ENCODE data around the gene P2RX4.
"Not testable (repeated sequence)": the region's sequence is repeated elsewhere in the genome, so short reads cannot be mapped to it uniquely, and the experiment has no call there.

The P2RX4 gene

GRCh38 chr12:121245951-121246350 is 36.0 kb downstream of the P2RX4 start:
- DNase-seq, result no peak

GRCh38 chr12:121246893-121247557 is 37.1 kb downstream of the P2RX4 start:
- DNase-seq, result no peak

- DNase-seq, result no peak
Measured at GRCh38 chr12:121248622-121249021, 38.7 kb downstream of the P2RX4 start.

- DNase-seq, result no peak
Measured at GRCh38 chr12:121250359-121250758, 40.4 kb downstream of the P2RX4 start.

DNA sequence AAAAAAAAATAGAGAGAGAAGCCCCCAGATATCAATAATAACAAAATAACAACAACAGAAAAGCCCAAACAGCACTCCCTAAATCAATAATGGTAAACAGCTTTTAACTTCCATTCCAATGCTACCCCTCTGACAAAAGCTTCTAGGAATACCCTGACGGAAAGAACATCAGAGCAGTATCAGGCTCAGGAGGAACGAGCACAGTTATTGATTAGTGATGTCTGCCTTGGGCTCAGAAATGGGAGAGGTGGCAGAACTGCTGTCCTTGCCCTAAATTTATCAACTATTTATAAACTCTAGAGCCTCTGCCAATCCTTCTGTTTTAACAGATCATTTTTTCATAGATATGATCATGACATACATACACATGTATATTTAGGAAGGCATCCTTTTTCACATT is 41.9 kb downstream of the P2RX4 start:
- no peak for DNase-seq

DNA sequence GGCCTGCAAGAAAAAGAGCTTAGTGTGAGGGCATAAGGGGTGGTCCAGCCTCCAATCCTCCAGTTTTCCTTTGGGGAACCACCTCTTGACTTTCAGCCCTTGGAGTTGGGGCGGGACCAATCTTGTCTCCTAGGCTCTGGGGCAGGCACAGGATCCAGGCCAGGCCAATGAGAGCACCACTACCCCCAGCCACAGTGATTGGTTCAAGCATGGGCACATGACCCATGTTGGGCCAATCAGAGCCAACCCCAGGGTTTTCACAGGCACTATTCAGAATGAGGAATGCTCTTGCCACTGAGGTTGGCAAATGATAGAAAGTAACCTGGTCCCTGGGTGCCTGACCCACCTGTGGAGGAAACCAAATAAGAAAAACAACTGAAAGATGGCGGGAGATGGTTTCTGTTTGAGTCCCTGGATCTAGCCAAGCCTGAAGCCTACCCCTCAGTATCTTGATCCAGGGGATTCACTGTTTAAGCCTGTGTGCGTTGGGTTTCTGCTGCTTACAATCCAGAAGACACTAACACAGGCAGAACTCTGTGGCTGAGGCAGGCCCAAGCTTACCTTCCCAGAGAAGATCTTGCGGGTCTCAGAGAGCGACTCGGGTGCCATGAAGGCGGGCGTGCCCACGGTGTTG is 42.9 kb downstream of the P2RX4 start:
- no peak for DNase-seq

- no peak for DNase-seq
Measured at GRCh38 chr12:121253638-121254335, 43.9 kb downstream of the P2RX4 start.

DNA sequence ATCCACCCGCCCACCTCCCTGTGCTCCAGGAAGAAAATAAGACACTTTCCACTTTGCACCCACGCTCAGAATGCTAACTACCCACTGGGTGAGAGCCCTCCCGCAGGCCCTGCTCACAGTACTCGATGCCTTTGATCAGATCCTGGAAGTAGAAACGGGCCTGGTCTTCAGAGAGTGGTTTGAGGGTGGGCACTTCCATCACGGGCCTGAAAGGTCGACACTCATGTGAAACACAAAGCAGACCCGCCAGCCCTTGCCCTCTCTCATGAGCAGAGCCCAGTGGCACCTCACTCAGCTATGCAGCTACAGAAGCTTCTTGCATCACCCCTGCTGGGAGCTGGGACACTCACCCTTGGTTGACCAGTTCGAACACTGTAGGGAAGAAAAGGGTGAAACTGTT is 45.5 kb downstream of the P2RX4 start:
- DNase-seq, result no peak

DNA sequence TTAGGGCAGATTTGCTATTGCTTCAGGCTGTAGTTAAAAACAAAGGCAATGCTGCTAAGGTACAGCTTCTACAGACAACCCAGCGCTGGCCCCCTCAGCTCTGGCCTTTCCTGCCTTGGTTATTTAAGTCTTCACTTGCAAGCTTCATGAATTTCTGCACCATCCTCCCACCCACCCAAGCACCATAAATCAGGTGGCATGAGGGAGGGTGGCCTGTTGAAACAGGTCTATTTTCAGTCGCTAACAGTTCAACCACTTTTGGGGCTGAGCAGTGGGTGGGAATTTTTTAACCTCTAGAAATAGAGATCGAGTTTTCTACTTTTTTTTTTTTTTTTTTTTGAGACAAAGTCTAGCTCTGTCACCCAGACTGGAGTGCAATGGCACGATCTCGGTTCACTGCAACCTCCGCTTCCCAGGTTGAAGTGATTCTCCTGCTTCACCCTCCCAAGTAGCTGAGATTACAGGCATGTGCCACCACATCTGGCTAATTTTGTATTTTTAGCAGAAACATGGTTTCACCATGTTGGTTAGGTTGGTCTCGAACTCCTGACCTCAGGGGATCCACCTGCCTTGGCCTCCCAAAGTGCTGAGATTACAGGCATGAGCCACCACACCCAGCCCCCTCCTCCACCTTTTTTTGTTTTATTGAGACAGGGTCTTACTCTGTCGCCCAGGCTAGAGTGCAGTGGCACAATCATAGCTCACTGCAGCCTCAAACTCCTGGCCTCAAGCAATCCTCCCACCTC is 47.9 kb downstream of the P2RX4 start:
- not testable (repeated sequence) for DNase-seq

DNA sequence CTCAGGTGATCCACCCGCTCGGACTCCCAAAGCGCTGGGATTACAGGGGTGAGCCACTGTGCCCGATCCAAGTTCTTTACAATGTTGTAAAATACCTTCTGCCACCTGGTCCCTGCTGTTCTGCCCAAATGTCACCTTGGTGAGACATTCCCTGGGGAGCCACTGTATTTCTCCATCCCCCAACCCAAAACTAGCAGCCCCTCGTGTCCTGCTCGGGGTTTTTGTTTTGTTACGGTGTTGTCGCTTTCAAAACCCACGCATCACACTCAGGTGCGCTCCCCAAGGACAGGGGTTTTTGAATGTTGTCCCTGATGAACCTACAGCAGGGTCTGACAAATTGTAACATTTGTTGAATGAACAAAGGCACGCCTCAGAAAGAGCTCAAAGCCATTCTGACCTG is 49.1 kb downstream of the P2RX4 start:
- DNase-seq, result no peak

DNA sequence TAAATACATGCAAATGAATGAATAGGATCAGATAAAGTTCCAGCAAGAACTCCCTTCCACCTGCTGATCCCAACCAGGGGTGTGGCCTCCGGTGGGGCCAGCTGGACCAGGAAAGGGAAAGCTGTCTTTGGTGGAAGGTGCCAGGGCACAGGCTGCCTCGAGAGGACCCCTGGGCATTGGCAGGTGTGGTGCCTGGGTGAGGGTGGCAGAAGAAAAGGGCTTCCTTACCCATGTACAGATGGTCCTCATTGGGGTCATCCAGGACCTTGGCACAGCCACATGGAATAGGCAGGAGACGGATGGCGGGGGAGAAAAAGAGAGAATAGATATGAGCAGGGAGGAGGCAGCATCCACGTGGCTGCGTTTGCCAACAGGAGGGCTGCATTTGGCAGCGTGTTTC is 50.2 kb downstream of the P2RX4 start:
- no peak for DNase-seq

GRCh38 chr12:121261398-121261797 is 51.5 kb downstream of the P2RX4 start:
- no peak for DNase-seq

GRCh38 chr12:121263206-121263935 is 53.4 kb downstream of the P2RX4 start:
- DNase-seq, result no peak

DNA sequence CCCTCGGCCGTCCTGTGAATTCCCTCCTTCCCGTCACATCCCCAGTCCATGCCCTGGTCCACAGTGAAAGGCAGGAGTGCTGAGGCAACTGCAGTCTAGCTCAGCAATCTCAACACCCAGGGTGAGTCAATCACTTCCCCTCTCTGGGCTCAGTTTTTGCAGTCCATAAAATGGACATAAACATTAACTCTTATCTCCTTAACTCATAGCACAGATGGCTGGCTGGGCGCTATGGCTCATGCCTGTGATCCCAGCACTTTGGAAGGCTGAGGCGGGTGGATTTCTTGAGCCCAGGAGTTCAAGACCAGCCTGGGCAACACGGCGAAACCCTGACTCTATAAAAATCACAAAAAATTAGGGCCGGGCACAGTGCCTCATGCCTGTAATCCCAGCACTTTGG is 54.2 kb downstream of the P2RX4 start:
- no peak for DNase-seq

GRCh38 chr12:121264951-121265515 is 55.1 kb downstream of the P2RX4 start:
- no peak for DNase-seq

DNA sequence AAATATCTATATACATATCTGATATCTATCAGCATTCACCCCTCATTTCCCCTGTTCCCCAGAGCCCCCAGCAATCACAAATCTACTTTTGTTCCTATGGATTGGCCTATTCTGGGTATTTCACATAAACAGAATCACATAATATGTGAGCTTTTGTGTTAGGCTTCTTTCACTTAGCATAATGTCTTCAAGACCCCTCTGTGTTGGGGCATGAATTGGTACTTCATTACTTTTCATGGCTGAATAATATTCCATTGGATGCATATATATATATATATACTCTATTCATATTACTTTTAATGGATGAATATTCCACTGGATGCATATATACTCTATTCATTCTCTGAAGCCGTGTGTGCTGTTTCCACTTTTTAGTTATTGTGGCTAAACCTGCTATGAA is 57.9 kb downstream of the P2RX4 start:
- DNase-seq, result no peak

GRCh38 chr12:121273364-121273896 is 63.5 kb downstream of the P2RX4 start:
- DNase-seq, result no peak

DNA sequence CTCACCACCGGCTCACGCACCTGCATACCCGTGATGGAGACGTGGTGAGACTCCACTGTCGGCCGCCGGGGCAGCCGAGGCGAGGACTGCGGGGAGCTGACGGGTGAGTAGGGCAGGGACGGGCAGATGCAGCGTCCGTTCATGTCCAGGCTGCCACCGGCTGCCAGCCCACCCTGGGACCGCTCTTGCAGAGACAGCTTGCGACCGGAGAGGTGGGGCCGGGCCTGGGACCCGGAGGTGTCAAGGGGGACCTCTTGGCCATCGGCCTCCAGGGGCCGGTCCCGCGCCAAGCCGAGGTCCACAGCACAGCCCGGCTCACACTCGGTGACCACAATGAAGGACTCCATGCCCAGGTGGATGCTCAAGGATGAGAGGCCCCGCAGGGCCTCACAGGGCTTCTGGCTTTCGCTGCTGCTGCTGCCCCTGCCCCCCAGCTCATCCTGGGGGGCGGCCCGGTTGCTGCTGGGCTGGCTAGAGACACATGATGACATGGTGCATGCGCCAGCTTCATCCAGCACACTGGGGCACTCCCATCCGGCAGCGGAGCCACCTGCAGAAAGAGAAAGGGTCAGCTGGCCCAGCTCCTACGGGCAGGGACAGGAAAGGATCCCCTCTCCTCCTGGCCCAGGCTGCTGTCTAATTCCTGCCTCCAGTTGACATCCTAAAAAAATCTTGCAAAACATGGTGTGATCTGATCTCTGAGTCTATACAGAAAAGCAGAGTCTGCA is 64.3 kb downstream of the P2RX4 start:
- DNase-seq, result no peak

DNA sequence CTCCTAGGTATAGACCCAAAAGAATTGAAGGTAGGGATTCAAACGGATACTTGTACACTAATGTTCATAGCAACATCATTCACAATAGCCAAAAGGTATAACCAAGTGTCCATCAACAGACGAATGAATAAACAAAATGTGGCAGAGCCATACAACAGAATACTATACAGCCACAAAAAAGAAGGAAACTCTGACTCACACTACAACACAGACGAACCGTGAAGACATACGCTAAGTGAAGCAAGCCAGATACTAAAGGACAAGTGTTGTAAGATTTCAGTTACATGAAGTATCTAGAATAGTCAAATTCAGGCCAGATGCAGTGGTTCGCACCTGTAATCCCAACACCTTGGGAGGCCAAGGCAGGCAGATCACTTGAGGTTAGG is 67.4 kb downstream of the P2RX4 start:
- DNase-seq, result no peak

DNA sequence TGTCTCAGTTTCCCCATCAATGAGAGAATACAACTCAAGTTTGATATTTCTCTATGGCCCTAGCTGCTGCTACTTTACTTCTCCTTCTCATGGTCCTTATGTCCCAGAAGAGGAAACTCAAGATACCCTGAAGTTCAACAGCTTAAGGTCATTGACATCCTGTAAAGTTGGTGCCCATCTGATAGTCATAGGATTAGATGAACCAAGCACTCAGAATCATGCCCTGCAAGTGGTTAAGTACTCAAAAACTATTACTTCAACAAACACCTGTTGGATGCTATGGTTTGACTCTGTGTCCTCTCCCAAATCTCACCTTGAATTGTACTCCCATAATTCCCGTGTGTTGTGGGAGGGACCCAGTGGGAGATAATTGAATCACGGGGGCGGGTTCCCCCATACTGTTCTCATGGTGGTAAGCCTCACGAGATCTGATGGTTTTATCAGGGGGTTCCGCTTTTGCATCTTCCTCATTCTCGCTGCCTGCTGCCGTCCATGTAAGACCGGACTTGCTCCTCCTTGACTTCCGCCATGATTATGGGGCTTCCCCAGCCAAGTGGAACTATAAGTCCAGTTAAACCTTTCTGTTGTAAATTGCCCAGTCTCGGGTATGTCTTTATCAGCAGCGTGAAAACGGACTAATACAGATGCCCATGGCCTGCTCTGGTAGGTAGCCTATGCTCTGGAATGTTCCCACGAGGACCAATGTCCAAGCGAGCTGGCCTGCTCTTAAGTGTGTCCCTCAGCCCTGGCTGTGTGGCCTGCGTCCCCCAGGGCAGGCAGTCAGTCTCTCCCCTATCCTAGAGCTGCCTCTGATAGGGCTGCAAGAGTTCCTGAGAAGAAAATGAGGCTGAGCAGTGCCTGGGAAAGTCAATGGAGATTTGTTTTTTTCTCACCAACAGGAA is 68.5 kb downstream of the P2RX4 start:
- DNase-seq, result no peak

DNA sequence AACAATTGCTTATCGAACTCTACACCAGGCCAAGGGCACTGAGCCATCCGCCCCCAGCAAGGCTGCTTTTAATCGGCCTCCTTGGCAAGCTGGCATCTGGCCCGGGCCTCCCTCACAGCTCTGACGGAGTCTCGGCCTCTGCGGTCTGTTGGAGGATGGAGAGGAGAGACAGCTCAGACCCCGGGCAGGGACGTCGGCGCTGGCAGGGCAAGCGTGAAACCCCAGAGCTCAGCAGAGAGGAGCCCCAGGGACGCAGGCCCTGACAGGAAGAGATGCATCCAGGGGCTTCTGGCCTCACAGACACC is 69.1 kb downstream of the P2RX4 start:
- DNase-seq, result no peak

Data from HCEC 1CT (cell line).